Naive thymus-derived CD8-positive, alpha-beta T cell (primary cell): ENCODE data around the gene CTXND2. TPM values are rescaled to one million over a fixed set of nuclear protein-coding genes. Genes with fewer than 3 reads are reported as not detected.
"Not testable (repeated sequence)": the region's sequence is repeated elsewhere in the genome, so short reads cannot be mapped to it uniquely, and the experiment has no call there.

Source experiments
- ATAC-seq, 2 donors: fragments of 150-1000 bp; cut with Tn5 transposase in 1 of 2; sonication (Bioruptor Pico), chemical (Tn5 transposase) in 1 of 2; 1 replicate in 1 of 2; 2 replicates in 1 of 2; pipeline ENCODE4 v1.10.0; 2021; ENCODE audit warnings: mild to moderate bottlenecking in 2 of 2, moderate library complexity in 2 of 2
- POLR2A ChIA-PET: fragments of 350-600 bp; sonication (Branson Sonifier 250); formaldehyde crosslinking; loops from one replicate; lab custom pipeline; 2021; ENCODE audit warnings: antibody characterized with exemption; lab: Charles Lee
- DNase-seq, 10 donors: peaks; one replicate each; pipeline versions ENCODE4 v3.0.0 to v3.0.0-alpha.2; 2020 to 2022
- H3K27ac Mint-ChIP-seq, 10 donors: one replicate each; pipeline ENCODE4 v1.8.0; 2020 to 2022; ENCODE audit warnings: mild to moderate bottlenecking in 10 of 10, mixed read lengths in 10 of 10, moderate library complexity in 4 of 10, inconsistent platforms in 1 of 10
- H3K27me3 Mint-ChIP-seq, 5 donors: one replicate each; pipeline ENCODE4 v1.8.0; 2021 to 2022; ENCODE audit warnings: mixed read lengths in 5 of 5
- H3K36me3 Mint-ChIP-seq, 3 donors: one replicate each; pipeline ENCODE4 v1.8.0; 2020 to 2022; ENCODE audit warnings: mixed read lengths in 3 of 3, mild to moderate bottlenecking in 2 of 3, inconsistent platforms in 1 of 3
- H3K4me1 Mint-ChIP-seq, 4 donors: one replicate each; pipeline ENCODE4 v1.8.0; 2021 to 2022; ENCODE audit warnings: mixed read lengths in 4 of 4
- H3K4me3 Mint-ChIP-seq, 10 donors: one replicate each; pipeline ENCODE4 v1.8.0; 2020 to 2022; ENCODE audit warnings: mild to moderate bottlenecking in 10 of 10, mixed read lengths in 10 of 10, moderate library complexity in 6 of 10, inconsistent platforms in 1 of 10
- H3K9me3 Mint-ChIP-seq, 9 donors: one replicate each; pipeline ENCODE4 v1.8.0; 2020 to 2022; ENCODE audit warnings: mixed read lengths in 9 of 9, mild to moderate bottlenecking in 3 of 9, inconsistent platforms in 1 of 9, moderate library complexity in 1 of 9
- polyA plus RNA-seq, 3 donors: library from polyadenylated mRNA; unstranded; fragments of 300-500 nt; fragmentation: Illumina TruSeq; gene quantifications; one replicate each; pipeline ENCODE4 v1.2.3, GENCODE V29; 2021
- total RNA-seq, 8 experiments: library from RNA in 2 of 8; stranded (reverse) in 2 of 8; gene quantifications; one replicate each; pipeline ENCODE4 v1.2.3 and lab custom pipeline; 2021 to 2026

Gene CTXND2
- total RNA-seq: not detected
- not detected for polyA plus RNA-seq
- 0 reads per million in 6 experiments for total RNA-seq (lab: John Stamatoyannopoulos, UW)

DNA sequence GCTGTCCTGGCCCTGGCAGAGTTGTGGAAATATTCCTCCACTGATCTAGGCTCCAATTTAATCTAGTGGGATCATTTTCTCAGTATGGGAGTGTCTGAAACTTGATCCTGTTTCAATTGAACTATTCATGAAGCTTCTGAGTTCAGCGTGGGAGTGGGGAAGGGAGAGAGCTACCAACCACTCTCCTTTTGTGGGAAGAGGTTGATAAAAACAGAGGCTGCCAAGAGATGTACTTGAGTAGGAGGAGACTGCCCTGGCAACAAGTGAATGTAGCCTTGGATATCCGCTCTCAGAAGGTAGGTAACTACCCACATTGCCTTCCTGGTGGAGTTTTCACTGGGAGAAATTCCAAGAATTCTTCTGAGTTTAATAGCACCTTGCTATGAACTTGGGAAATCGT, at the start of gene CTXND2:
CTXND2 (plus strand) TSS at position 119 of the 400 bp plus-strand sequence. CDS start 25,179 bp downstream, outside the sequence.
- DNase-seq (no peak), ATAC-seq (no peak)
- no peak within 1 kb of the TSS for H3K27ac Mint-ChIP-seq
- no peaks in the 10 kb centered on the region for H3K27me3 Mint-ChIP-seq
- peaks cover 13 to 39% (median 29%) of the 10 kb centered on the region in 4 donors for H3K4me1 Mint-ChIP-seq
- POLR2A ChIA-PET: interaction anchor here (0.6 kb wide), 1 partner anchor 190 kb away, joined by 3 read pairs; no protein-coding TSS in a partner anchor
- H3K36me3 Mint-ChIP-seq: no peaks in the 10 kb centered on the region
- no peak within 1 kb of the TSS for H3K4me3 Mint-ChIP-seq
- no peaks in the 10 kb centered on the region for H3K9me3 Mint-ChIP-seq

DNA sequence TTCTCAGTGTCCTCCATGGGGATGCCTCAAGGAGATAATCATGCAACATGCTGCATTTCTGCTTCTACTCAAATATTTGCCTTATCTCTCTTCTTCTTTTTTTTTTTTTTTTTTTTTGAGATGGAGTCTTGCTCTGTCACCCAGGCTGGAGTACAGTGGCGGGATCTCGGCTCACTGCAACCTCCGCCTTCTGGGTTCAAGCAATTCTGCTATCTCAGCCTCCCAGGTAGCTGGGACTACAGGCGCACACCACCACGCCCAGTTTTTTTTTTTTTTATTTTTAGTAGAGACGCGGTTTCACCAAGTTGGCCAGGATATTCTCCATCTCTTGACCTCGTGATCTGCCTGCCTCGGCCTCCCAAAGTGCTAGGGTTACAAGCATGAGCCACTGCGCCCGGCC, 46.1 kb upstream of the CTXND2 start:
- H3K27ac Mint-ChIP-seq: peak overlapping the region in 6 of 10 donors; percentile 69 to 96 (median 89)
- H3K9me3 Mint-ChIP-seq, H3K4me3 Mint-ChIP-seq, DNase-seq, ATAC-seq, H3K27me3 Mint-ChIP-seq: not testable (repeated sequence)
- peaks cover 14 to 44% (median 19%) of the 10 kb centered on the region in 3 donors for H3K36me3 Mint-ChIP-seq
- H3K4me1 Mint-ChIP-seq: peaks cover 16 to 35% (median 26%) of the 10 kb centered on the region in 4 donors
- POLR2A ChIA-PET: interaction anchor here (0.7 kb wide), 1 partner anchor 282 kb away, joined by 5 read pairs; no protein-coding TSS in a partner anchor

DNA sequence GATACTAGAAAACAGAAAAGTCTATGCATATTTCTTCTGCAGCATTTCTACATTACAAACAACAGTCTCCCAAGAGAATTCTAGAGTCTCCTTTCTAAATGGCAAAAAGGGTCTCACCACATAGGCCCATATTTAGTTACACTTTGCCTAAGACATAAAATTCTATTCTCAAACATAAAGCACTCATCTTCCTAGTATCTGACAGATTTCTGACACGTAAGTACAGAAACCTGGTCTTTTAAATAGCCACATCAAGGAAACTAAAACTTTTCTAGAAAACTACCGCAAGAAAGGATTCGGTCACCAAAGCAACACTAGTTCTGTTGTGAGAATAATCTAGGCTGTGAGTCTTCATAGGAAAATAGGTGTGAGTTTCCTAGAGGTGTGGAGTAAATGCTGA, 45.3 kb upstream of the CTXND2 start:
- Mint-ChIP-seq H3K27me3 (no peaks in the 10 kb centered on the region), H3K4me3 (peak overlapping the region in 9 of 10 donors; percentile 6 to 59 (median 49)), H3K36me3 (peaks cover 14 to 42% (median 14%) of the 10 kb centered on the region in 3 donors), H3K9me3 (no peaks in the 10 kb centered on the region), H3K27ac (peak overlapping the region; percentile 68 to 96 (median 82)), H3K4me1 (peaks cover 16 to 35% (median 26%) of the 10 kb centered on the region in 4 donors)
- ATAC-seq (peak; percentile 91 to 97), DNase-seq (peak in 6 of 10 donors; percentile 9 to 83 (median 54))
- POLR2A ChIA-PET: no interaction called here

DNA sequence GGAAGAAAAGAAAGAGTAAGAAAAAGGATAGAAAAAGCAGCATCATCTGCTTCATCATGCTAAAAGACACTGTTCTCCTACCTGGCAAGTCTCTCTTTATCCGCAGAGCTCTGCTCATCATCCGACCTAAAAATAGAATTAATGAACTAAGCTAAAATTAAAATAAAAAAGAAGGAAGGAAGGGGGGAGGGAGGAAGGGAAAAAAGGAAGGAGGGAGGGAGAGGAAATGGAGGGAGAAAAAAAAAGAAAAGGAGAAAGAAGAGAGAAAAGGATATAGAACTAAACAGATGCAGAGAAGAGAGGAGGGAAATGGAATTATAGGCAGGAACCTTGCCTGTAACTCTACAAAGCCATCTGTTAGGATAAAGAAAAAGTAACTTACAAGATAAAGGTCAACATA, 44.6 kb upstream of the CTXND2 start:
- H3K27ac Mint-ChIP-seq: peak overlapping the region; percentile 68 to 96 (median 82)
- no peaks in the 10 kb centered on the region for H3K27me3 Mint-ChIP-seq
- POLR2A ChIA-PET: no interaction called here
- DNase-seq (no peak), ATAC-seq (no peak)
- no peaks in the 10 kb centered on the region for H3K9me3 Mint-ChIP-seq
- peak overlapping the region in 5 of 10 donors; percentile 1 to 59 (median 49) for H3K4me3 Mint-ChIP-seq
- H3K36me3 Mint-ChIP-seq: peaks cover 14 to 41% (median 14%) of the 10 kb centered on the region in 3 donors
- peaks cover 16 to 35% (median 26%) of the 10 kb centered on the region in 4 donors for H3K4me1 Mint-ChIP-seq

DNA sequence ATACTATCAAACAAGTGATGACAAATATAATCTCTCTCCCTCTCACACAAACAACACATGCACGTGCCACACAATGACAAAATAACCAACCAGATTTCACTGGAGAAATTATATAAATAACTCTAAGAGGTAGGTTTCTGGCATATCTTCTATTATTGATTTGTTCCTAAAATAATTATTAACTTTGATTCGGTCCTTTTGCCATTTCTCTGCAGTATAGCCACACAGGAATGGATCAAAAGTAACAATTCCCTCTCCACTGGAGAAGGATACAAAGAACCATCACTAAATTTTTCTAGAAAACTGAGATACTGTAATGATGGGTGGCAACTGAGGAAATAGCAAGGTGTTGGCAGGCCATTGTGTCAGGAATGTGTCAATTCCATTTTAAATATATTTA, 44.0 kb upstream of the CTXND2 start:
- DNase-seq (no peak), ATAC-seq (no peak)
- peaks cover 12 to 42% (median 17%) of the 10 kb centered on the region in 3 donors for H3K36me3 Mint-ChIP-seq
- H3K4me1 Mint-ChIP-seq: peaks cover 17 to 35% (median 26%) of the 10 kb centered on the region in 4 donors
- H3K9me3 Mint-ChIP-seq: no peaks in the 10 kb centered on the region
- peak overlapping the region in 6 of 10 donors; percentile 81 to 96 (median 89) for H3K27ac Mint-ChIP-seq
- H3K4me3 Mint-ChIP-seq: no peak overlapping the region
- no peaks in the 10 kb centered on the region for H3K27me3 Mint-ChIP-seq
- POLR2A ChIA-PET: no interaction called here

DNA sequence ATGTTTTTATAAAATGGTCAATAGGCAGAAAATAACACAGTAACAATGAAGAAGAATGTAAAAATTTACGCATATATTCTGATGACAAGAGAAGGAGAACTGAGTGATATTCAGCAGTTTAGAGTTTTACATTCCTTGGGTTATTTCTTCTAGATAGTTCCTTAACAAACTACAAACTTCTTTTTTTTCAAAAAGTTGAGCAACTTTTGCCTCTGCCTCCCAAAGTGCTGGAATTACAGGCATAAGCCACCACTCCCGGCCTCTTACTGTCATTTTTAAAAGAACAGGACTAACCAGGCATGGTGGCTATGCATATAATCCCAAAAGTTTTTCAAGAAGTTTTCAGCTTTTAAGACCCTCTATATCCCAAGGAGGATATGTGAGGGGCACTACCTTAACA, 43.5 kb upstream of the CTXND2 start:
- no peak for ATAC-seq
- Mint-ChIP-seq H3K36me3 (peaks cover 9 to 43% (median 12%) of the 10 kb centered on the region in 3 donors), H3K4me3 (no peak overlapping the region), H3K4me1 (peaks cover 17 to 35% (median 26%) of the 10 kb centered on the region in 4 donors), H3K27ac (peak overlapping the region in 3 of 10 donors; percentile 3 to 92 (median 61)), H3K27me3 (no peaks in the 10 kb centered on the region), H3K9me3 (no peaks in the 10 kb centered on the region)
- DNase-seq: no peak
- POLR2A ChIA-PET: no interaction called here

DNA sequence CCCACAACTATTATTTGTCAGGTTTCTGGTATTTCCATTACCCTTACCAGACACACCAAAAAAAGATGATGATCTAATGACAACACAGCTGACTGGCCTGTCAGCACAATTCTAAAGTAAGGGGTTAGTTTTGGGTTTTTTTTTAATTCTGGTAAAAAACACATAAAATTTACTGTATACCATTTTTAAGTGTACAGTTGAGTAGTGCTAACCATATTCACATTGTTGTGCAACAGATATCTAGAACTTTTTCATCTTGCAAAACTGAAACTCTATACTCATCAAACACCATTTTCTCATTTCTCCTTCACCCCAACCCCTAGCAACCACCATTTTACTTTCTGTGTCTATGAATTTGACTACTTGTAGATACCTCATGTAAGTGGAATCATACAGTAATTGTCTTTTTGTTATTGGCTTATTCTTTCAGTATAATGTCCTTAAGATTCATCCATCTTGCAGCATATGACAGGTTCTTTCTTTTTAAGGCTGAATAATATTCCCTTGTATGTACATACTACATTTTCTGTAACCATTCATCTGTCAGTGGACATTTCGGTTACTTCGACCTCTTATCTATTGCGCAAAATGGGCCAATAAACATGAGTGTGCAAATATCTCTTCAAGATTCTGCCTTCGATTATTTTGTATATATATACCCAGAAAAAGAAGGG, 40.3 kb upstream of the CTXND2 start:
- Mint-ChIP-seq H3K27ac (peak overlapping the region in 2 of 10 donors; percentile 21 to 59), H3K9me3 (no peaks in the 10 kb centered on the region), H3K4me1 (peaks cover 11 to 15% (median 14%) of the 10 kb centered on the region in 4 donors), H3K36me3 (peaks cover 4 to 43% (median 4%) of the 10 kb centered on the region in 3 donors), H3K27me3 (no peaks in the 10 kb centered on the region), H3K4me3 (no peak overlapping the region)
- no peak for ATAC-seq
- POLR2A ChIA-PET: no interaction called here
- DNase-seq: no peak

DNA sequence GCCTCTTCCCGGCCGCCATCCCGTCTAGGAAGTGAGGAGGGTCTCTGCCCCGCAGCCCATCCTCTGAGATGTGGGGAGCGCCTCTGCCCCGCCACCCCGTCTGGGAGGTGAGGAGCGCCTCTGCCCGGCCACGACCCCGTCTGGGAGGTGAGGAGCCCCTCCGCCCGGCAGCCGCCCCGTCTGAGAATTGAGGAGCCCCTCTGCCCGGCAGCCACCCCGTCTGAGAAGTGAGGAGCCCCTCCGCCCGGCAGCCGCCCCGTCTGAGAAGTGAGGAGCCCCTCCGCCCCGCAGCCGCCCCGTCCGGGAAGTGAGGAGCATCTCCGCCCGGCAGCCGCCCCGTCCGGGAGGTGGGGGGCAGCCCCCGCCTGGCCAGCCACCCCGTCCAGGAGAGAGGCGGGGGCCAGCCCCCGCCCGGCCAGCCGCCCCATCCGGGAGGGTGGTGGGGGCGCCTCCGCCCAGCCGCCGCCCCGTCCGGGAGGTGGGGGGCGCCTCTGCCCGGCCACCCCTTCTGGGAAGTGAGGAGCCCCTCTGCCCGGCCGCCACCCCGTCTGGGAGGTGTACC, 36.1 kb upstream of the CTXND2 start:
- ATAC-seq, H3K4me3 Mint-ChIP-seq, DNase-seq, H3K27ac Mint-ChIP-seq, H3K9me3 Mint-ChIP-seq, POLR2A ChIA-PET, H3K27me3 Mint-ChIP-seq: not testable (repeated sequence)
- H3K4me1 Mint-ChIP-seq: peaks cover 0 to 19% (median 3%) of the 10 kb centered on the region in 4 donors
- H3K36me3 Mint-ChIP-seq: peaks cover 9 to 66% (median 26%) of the 10 kb centered on the region in 3 donors

DNA sequence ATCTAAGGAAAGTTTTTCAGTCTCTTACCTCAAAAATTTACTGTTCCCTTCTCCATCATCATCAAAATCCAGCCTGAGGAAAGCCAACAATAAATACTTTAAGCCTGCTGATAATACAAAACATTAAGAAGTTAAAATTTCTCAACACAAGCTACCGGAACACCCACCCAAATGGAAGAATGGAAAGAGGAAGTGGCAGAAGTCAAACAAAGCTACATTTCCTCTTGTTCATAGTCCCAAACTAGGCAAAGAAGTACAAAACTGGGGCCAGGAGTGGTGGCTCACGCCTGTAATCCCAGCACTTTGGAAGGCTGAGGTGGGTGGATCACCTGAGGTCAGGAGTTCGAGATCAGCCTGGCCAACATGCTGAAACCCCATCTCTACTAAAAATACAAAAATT, 34.2 kb upstream of the CTXND2 start:
- peak overlapping the region in 1 of 10 donors; percentile 71 for H3K4me3 Mint-ChIP-seq
- H3K9me3 Mint-ChIP-seq, H3K27me3 Mint-ChIP-seq, ATAC-seq, POLR2A ChIA-PET, DNase-seq: not testable (repeated sequence)
- H3K36me3 Mint-ChIP-seq: peaks cover 6 to 61% (median 28%) of the 10 kb centered on the region in 3 donors
- H3K4me1 Mint-ChIP-seq: peaks cover 0 to 19% (median 3%) of the 10 kb centered on the region in 4 donors
- peak overlapping the region in 2 of 10 donors; percentile 15 to 71 for H3K27ac Mint-ChIP-seq

DNA sequence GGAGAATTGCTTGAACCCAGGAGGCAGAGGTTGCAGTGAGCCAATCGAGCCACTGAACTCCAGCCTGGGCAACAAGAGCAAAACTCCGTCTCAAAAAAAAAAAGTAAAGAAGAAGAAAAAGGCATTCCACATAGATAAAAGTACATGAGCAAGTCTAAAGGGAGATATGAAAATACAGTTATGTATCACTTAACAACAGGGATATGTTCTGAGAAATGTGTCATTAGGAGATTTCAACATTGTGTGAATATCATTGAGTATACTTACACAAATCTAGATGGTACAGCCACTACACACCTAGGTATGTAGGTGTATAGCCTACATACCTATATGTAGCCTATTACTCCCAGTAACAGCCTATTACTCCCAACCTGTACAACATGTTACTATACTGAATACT, 23.2 kb upstream of the CTXND2 start:
- DNase-seq: no peak
- H3K4me3 Mint-ChIP-seq: no peak overlapping the region
- no peak for ATAC-seq
- POLR2A ChIA-PET: no interaction called here
- H3K27ac Mint-ChIP-seq: peak overlapping the region in 2 of 10 donors; percentile 33 to 79
- H3K4me1 Mint-ChIP-seq: peaks cover 12 to 51% (median 40%) of the 10 kb centered on the region in 4 donors
- H3K27me3 Mint-ChIP-seq: no peaks in the 10 kb centered on the region
- H3K9me3 Mint-ChIP-seq: no peaks in the 10 kb centered on the region
- peaks cover 0 to 21% (median 11%) of the 10 kb centered on the region in 3 donors for H3K36me3 Mint-ChIP-seq

DNA sequence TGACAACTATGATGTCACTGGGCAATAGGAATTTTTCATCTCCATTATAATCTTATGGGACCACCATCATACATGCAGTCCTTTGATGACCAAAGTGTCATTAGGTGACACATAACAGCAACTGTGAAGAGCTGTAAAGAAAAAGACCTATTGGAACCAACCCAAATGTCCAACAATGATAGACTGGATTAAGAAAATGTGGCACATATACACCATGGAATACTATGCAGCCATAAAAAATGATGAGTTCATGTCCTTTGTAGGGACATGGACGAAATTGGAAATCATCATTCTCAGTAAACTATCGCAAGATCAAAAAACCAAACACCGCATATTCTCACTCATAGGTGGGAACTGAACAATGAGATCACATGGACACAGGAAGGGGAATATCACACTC, 22.7 kb upstream of the CTXND2 start:
- H3K27me3 Mint-ChIP-seq, H3K27ac Mint-ChIP-seq, ATAC-seq, H3K9me3 Mint-ChIP-seq, H3K4me3 Mint-ChIP-seq, DNase-seq, POLR2A ChIA-PET: not testable (repeated sequence)
- Mint-ChIP-seq H3K4me1 (peaks cover 11 to 52% (median 38%) of the 10 kb centered on the region in 4 donors), H3K36me3 (peaks cover 0 to 23% (median 13%) of the 10 kb centered on the region in 3 donors)

DNA sequence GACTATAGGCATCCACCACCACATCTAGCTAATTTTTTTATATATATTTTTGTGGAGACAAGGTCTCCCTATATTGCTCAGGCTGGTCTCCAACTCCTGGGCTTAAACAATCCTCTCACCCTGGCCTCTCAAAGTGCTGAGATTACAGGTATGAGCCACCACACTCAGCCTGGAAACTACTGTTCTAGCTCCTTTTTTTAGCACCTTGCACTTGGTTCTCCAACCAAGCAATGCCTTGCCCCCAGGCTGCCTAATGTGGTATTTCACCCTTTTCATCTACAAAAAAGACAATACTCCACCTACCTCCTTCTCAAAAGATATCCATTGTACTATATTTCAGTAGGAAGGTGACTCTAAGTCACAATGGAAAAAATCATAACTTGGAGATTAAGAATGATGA, 17.3 kb upstream of the CTXND2 start:
- no peaks in the 10 kb centered on the region for H3K27me3 Mint-ChIP-seq
- H3K4me1 Mint-ChIP-seq: peaks cover 20 to 70% (median 56%) of the 10 kb centered on the region in 4 donors
- H3K36me3 Mint-ChIP-seq: peaks cover 0 to 38% (median 15%) of the 10 kb centered on the region in 3 donors
- H3K9me3 Mint-ChIP-seq: no peaks in the 10 kb centered on the region
- H3K27ac Mint-ChIP-seq: peak overlapping the region in 4 of 10 donors; percentile 4 to 74 (median 24)
- DNase-seq (peak in 1 of 10 donors; percentile 10), ATAC-seq (peak; percentile 43 to 66)
- H3K4me3 Mint-ChIP-seq: no peak overlapping the region
- POLR2A ChIA-PET: no interaction called here

DNA sequence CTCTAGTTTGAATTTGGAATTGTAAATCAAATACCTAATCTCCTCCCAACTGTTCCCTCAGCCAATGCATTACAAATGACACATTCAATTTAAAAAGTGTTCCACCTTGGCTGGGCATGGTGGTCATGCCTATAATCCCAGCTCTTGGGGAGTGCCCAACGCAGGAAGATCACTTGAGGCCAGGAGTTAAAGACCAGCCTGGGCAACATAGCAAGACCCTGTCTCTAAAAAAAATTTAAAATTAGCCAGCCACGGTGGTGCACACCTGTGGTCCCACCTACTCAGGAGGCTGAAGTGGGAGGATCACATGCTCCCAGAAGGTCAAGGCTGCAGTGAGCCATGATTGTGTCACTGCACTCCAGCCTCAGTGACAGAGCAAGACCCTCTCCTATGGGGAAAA, 14.4 kb upstream of the CTXND2 start:
- Mint-ChIP-seq H3K27me3 (no peaks in the 10 kb centered on the region), H3K9me3 (no peaks in the 10 kb centered on the region), H3K36me3 (peaks cover 0 to 38% (median 15%) of the 10 kb centered on the region in 3 donors), H3K4me1 (peaks cover 17 to 67% (median 47%) of the 10 kb centered on the region in 4 donors), H3K4me3 (peak overlapping the region in 2 of 10 donors; percentile 34 to 39), H3K27ac (peak overlapping the region in 6 of 10 donors; percentile 16 to 68 (median 50))
- ATAC-seq (no peak), DNase-seq (no peak)
- POLR2A ChIA-PET: no interaction called here
